Hepatocyte (in vitro differentiated cells): ENCODE data around the gene ADGRL3. TPM values are rescaled to one million over a fixed set of nuclear protein-coding genes. Genes with fewer than 3 reads are reported as not detected.

Source experiments
- DNase-seq: peaks from one replicate; pipeline ENCODE4 v3.0.0-alpha.2; 2016; ENCODE audit warnings: low spot score
- H2AFZ ChIP-seq: fragments of 200-600 bp; sonication (generic); 2 replicates; pipeline ENCODE4 v1.6.0; 2016; ENCODE audit warnings: antibody characterized with exemption, mild to moderate bottlenecking
- H3K27ac ChIP-seq: fragments of 200-600 bp; sonication (generic); 2 replicates; pipeline ENCODE4 v1.5.1; 2016; ENCODE audit warnings: mild to moderate bottlenecking
- H3K27me3 ChIP-seq: fragments of 200-600 bp; sonication (generic); 2 replicates; pipeline ENCODE4 v1.6.1; 2016
- H3K36me3 ChIP-seq: fragments of 200-600 bp; sonication (generic); replicated peaks from 2 replicates; pipeline ENCODE4 v1.5.1; 2016; ENCODE audit warnings: low read depth; ENCODE audit not compliant: insufficient read depth
- H3K4me1 ChIP-seq: fragments of 200-600 bp; sonication (generic); 2 replicates; pipeline ENCODE4 v1.5.1; 2016; ENCODE audit warnings: mild to moderate bottlenecking, moderate library complexity; ENCODE audit not compliant: insufficient read depth
- H3K4me2 ChIP-seq: fragments of 200-600 bp; sonication (generic); 2 replicates; pipeline ENCODE4 v1.6.0; 2016
- H3K4me3 ChIP-seq: fragments of 200-600 bp; sonication (generic); 2 replicates; pipeline ENCODE4 v1.5.1; 2016; ENCODE audit warnings: mild to moderate bottlenecking
- H3K79me2 ChIP-seq: fragments of 200-600 bp; sonication (generic); 2 replicates; pipeline ENCODE4 v1.6.0; 2017; ENCODE audit warnings: mild to moderate bottlenecking
- H3K9me2 ChIP-seq: fragments of 200-600 bp; sonication (generic); replicated peaks from 2 replicates; pipeline ENCODE4 v1.6.0; 2017; ENCODE audit warnings: mild to moderate bottlenecking; ENCODE audit not compliant: insufficient read depth
- H3K9me3 ChIP-seq: fragments of 200-600 bp; sonication (generic); 2 replicates; pipeline ENCODE4 v1.5.1; 2016; ENCODE audit warnings: low read depth, mild to moderate bottlenecking
- H4K20me1 ChIP-seq: fragments of 200-600 bp; sonication (generic); 2 replicates; pipeline ENCODE4 v1.6.0; 2016; ENCODE audit warnings: mild to moderate bottlenecking; ENCODE audit not compliant: insufficient read depth, poor library complexity, severe bottlenecking
- CTCF ChIP-seq: fragments of 200-600 bp; sonication (generic); IDR thresholded peaks from 2 replicates; pipeline ENCODE4 v1.5.1; 2016; ENCODE audit warnings: antibody characterized with exemption, mild to moderate bottlenecking; ENCODE audit not compliant: poor library complexity
- EZH2 ChIP-seq: fragments of 200-600 bp; sonication (generic); IDR thresholded peaks from 2 replicates; pipeline ENCODE4 v1.6.1; 2016; ENCODE audit warnings: antibody characterized with exemption, mild to moderate bottlenecking, borderline replicate concordance
- EZH2phosphoT487 ChIP-seq: fragments of 200-600 bp; sonication (generic); IDR thresholded peaks from one replicate; pipeline ENCODE4 v1.6.1; 2018; ENCODE audit warnings: antibody characterized with exemption, mild to moderate bottlenecking, low read depth, moderate library complexity; ENCODE audit not compliant: unreplicated experiment, severe bottlenecking
- WGBS: methylation state at CpG from one replicate; pipeline ENCODE4 v1.1.6; 2016; ENCODE audit warnings: low lambda C conversion rate; ENCODE audit errors: missing lambda C conversion rate; 5-methylcytosine and 5-hydroxymethylcytosine counted together
- polyA plus RNA-seq: library from polyadenylated mRNA; unstranded; fragments of >200 nt; fragmentation: Nextera tagmentation; extraction: Ambion mirVana; gene quantifications from 2 replicates; pipeline ENCODE4 v1.2.1, GENCODE V29; 2016
- total RNA-seq: library from RNA; depleted of rRNA; stranded (reverse); fragments of >200 nt; gene quantifications from 2 replicates; pipeline ENCODE4 v1.2.3, GENCODE V29; 2014

Gene ADGRL3
- total and polyA plus RNA-seq, 2 experiments from 2014 or later: 4.4 to 21.2 TPM

GRCh38 chr4:61896634-61897033, 696.5 kb downstream of the ADGRL3 start:
- no peak overlapping the region for H3K4me2 ChIP-seq
- no peaks in the 10 kb centered on the region for H3K79me2 ChIP-seq
- no peak overlapping the region for H3K4me3 ChIP-seq
- no peaks in the 10 kb centered on the region for H4K20me1 ChIP-seq
- H3K36me3 ChIP-seq: no peaks in the 10 kb centered on the region
- peaks cover 3% of the 10 kb centered on the region for H3K27me3 ChIP-seq
- H3K4me1 ChIP-seq: no peaks in the 10 kb centered on the region
- H3K9me2 ChIP-seq: no peaks in the 10 kb centered on the region
- no peak for DNase-seq
- H2AFZ ChIP-seq: no peak overlapping the region
- TF ChIP-seq CTCF: no peak
- no peak for TF ChIP-seq EZH2phosphoT487
- no peak for TF ChIP-seq EZH2
- no peak overlapping the region for H3K27ac ChIP-seq
- no peaks in the 10 kb centered on the region for H3K9me3 ChIP-seq
- WGBS: 77% methylated on average over 2 of the region's 2 CpGs

DNA sequence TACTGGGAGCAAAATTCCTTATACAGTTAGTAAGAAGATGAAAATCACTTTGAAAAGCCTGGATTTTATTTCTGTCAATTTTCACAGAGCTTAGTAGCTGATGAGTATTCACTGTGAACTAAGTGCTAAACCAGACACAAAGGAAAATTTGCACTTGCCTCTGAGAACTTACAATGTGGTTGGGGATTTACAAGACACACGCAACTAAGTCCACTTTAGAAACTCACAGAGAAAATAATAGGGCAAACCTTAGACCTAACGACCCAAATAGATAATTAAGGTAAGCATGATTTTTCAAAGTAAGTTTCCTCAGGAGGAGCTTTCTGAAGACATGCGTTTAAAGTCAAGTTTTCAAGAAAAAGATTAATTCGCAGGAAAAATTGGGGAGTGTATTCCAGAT, 708.9 kb downstream of the ADGRL3 start:
- WGBS: 79% methylated on average over 4 of the region's 4 CpGs
- DNase-seq: no peak
- no peak overlapping the region for H2AFZ ChIP-seq

GRCh38 chr4:61911313-61911756, 711.2 kb downstream of the ADGRL3 start:
- Histone ChIP-seq H3K79me2 (no peaks in the 10 kb centered on the region), H3K4me3 (no peak overlapping the region), H3K27ac (no peak overlapping the region), H3K9me2 (no peaks in the 10 kb centered on the region), H4K20me1 (no peaks in the 10 kb centered on the region), H3K9me3 (no peaks in the 10 kb centered on the region), H3K36me3 (no peaks in the 10 kb centered on the region), H2AFZ (no peak overlapping the region), H3K4me1 (no peaks in the 10 kb centered on the region), H3K4me2 (no peak overlapping the region), H3K27me3 (no peaks in the 10 kb centered on the region)
- DNase-seq: no peak
- TF ChIP-seq EZH2phosphoT487 (no peak), EZH2 (no peak), CTCF (no peak)
- WGBS: 17% methylated on average over 2 of the region's 2 CpGs

More for the DNA sequence above, 708.9 kb downstream of the ADGRL3 start:
- no peaks in the 10 kb centered on the region for H3K9me2 ChIP-seq
- no peaks in the 10 kb centered on the region for H3K79me2 ChIP-seq
- H3K4me1 ChIP-seq: no peaks in the 10 kb centered on the region
- H3K9me3 ChIP-seq: no peaks in the 10 kb centered on the region
- H3K27ac ChIP-seq: no peak overlapping the region
- H3K4me3 ChIP-seq: no peak overlapping the region
- no peaks in the 10 kb centered on the region for H4K20me1 ChIP-seq
- no peak for TF ChIP-seq EZH2
- no peak for TF ChIP-seq CTCF
- no peak for TF ChIP-seq EZH2phosphoT487
- no peaks in the 10 kb centered on the region for H3K36me3 ChIP-seq
- H3K4me2 ChIP-seq: no peak overlapping the region
- no peaks in the 10 kb centered on the region for H3K27me3 ChIP-seq

DNA sequence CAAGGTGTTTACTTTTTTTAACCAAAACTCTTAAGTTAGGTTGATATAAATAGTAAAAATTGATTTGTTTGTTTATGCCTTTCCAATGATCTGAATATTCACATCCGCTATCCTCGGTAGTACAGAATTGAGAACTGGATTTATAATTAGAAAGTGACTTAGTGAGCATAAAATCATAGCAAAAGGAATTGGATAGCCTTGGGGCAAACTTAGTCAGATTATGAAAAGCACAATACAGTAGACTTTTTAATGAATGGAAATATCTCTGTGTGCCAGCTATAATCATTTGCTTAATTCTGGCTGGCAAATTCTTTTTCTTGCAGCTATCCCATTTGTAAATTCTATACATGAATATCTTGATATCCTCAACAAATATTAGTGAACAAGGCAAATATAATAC, 713.5 kb downstream of the ADGRL3 start:
- DNase-seq: no peak
- Histone ChIP-seq H3K27ac (no peak overlapping the region), H2AFZ (no peak overlapping the region), H3K4me2 (no peak overlapping the region), H3K9me3 (no peaks in the 10 kb centered on the region), H3K9me2 (no peaks in the 10 kb centered on the region), H3K36me3 (no peaks in the 10 kb centered on the region), H3K4me3 (no peak overlapping the region), H3K79me2 (no peaks in the 10 kb centered on the region), H3K4me1 (no peaks in the 10 kb centered on the region), H4K20me1 (no peaks in the 10 kb centered on the region), H3K27me3 (no peaks in the 10 kb centered on the region)
- WGBS: 97% methylated on average over 2 of the region's 2 CpGs
- no peak for TF ChIP-seq CTCF
- TF ChIP-seq EZH2: no peak
- TF ChIP-seq EZH2phosphoT487: no peak
